ENCODE measurements around the gene SPATA6.

DNA sequence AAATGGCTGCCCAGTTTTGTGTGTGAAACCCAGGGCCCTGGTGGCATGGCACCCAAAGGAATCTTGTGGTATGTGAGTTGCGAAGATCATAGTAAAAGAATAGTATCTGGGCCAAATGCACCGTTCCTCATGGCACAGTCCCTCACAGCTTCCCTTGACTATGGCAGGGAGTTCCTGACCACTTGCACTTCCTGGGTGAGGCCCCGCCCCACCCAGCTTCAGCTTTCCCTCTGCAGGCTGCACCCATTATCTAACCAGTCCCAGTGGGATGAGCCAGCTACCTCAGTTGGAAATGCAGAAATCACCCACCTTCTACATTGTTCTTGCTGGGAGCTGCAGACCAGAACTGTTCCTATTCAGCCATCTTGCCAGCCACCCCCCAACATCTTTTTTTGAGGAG, 186.5 kb downstream of the SPATA6 start:
- TF ChIP-seq, protein P1, sequence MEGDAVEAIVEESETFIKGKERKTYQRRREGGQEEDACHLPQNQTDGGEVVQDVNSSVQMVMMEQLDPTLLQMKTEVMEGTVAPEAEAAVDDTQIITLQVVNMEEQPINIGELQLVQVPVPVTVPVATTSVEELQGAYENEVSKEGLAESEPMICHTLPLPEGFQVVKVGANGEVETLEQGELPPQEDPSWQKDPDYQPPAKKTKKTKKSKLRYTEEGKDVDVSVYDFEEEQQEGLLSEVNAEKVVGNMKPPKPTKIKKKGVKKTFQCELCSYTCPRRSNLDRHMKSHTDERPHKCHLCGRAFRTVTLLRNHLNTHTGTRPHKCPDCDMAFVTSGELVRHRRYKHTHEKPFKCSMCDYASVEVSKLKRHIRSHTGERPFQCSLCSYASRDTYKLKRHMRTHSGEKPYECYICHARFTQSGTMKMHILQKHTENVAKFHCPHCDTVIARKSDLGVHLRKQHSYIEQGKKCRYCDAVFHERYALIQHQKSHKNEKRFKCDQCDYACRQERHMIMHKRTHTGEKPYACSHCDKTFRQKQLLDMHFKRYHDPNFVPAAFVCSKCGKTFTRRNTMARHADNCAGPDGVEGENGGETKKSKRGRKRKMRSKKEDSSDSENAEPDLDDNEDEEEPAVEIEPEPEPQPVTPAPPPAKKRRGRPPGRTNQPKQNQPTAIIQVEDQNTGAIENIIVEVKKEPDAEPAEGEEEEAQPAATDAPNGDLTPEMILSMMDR (conservative IDR thresholded peaks at IDR 0.05; ENCODE audit: low read length) = no peak
- TF ChIP-seq EZH2phosphoT487 (IDR thresholded peaks at IDR 0.05; ENCODE audit: borderline replicate concordance) = no peak
